GM12873 (cell line): Measurements from ENCODE around the gene ATAD1.

Experiments used
- CTCF ChIP-seq: IDR thresholded peaks from 2 replicates; pipeline ENCODE4 v1.5.1; 2012; ENCODE audit warnings: low read depth, mild to moderate bottlenecking, moderate library complexity, low read length, control low read depth; ENCODE audit not compliant: insufficient read depth; ENCODE audit errors: missing control alignments

ATAD1 gene

GRCh38 chr10:87781545-87781944, 36.5 kb downstream of the ATAD1 start:
- no peak for TF ChIP-seq CTCF

- TF ChIP-seq CTCF = no peak
Measured at GRCh38 chr10:87776328-87776727, 41.7 kb downstream of the ATAD1 start.

GRCh38 chr10:87775766-87776165, 42.3 kb downstream of the ATAD1 start:
- TF ChIP-seq CTCF = no peak

GRCh38 chr10:87771871-87772500, 46.0 kb downstream of the ATAD1 start:
- peak; percentile 34 for TF ChIP-seq CTCF

- no peak for TF ChIP-seq CTCF
Measured at GRCh38 chr10:87767253-87767652, 50.8 kb downstream of the ATAD1 start.

- no peak for TF ChIP-seq CTCF
Measured at GRCh38 chr10:87765666-87766376, 52.2 kb downstream of the ATAD1 start.

- no peak for TF ChIP-seq CTCF
Measured at GRCh38 chr10:87764072-87764934, 53.7 kb downstream of the ATAD1 start.
